Gastroesophageal sphincter (tissue), 3 donors: ENCODE measurements around the gene IFIT5.

Source experiments
- POLR2A ChIP-seq, 2 donors: fragments of 450-650 bp; IDR thresholded peaks; one replicate each; pipeline ENCODE4 v1.6.1; 2017; ENCODE audit warnings: antibody characterized with exemption in 2 of 2, mild to moderate bottlenecking in 2 of 2, moderate library complexity in 1 of 2
- TF ChIP-seq, protein P1 (sequence below), 4 experiments: fragments of 200-600 bp in 2 of 4; fragments of 450-650 bp in 2 of 4; sonication (generic) in 1 of 4; IDR thresholded peaks; one replicate each; pipeline ENCODE4 v1.5.1; 2017 to 2019; ENCODE audit warnings: antibody characterized with exemption in 4 of 4, mild to moderate bottlenecking in 2 of 4, moderate library complexity in 2 of 4

DNA sequence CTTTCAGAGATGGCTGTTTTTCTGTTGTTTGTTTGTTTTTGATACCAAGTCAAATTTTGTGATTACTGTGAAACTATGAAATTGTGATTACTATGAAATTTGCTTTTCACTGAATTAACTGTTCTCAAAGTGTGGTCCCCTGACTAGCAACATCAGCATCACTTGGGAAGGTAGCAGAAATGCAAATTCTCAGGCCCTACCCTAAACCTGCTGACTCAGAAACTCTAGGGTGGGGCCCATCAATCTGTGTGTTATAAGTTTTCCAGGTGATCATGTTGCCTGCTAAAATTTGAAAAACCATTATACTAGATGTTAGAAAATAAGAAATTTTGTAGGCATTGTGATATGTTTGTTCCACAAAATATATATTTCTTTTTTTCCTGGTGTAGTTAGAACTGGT lies 35.3 kb upstream of the IFIT5 start:
- TF ChIP-seq, protein P1, sequence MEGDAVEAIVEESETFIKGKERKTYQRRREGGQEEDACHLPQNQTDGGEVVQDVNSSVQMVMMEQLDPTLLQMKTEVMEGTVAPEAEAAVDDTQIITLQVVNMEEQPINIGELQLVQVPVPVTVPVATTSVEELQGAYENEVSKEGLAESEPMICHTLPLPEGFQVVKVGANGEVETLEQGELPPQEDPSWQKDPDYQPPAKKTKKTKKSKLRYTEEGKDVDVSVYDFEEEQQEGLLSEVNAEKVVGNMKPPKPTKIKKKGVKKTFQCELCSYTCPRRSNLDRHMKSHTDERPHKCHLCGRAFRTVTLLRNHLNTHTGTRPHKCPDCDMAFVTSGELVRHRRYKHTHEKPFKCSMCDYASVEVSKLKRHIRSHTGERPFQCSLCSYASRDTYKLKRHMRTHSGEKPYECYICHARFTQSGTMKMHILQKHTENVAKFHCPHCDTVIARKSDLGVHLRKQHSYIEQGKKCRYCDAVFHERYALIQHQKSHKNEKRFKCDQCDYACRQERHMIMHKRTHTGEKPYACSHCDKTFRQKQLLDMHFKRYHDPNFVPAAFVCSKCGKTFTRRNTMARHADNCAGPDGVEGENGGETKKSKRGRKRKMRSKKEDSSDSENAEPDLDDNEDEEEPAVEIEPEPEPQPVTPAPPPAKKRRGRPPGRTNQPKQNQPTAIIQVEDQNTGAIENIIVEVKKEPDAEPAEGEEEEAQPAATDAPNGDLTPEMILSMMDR (IDR thresholded peaks at IDR 0.05) = no peak
- no peak for TF ChIP-seq POLR2A (IDR thresholded peaks at IDR 0.05)
